ENCODE results near the gene RIPOR1. TPM values are rescaled to one million over a fixed set of nuclear protein-coding genes. Genes with fewer than 3 reads are reported as not detected.

Gene RIPOR1
- total RNA-seq, 4 donors from 2014 or later, result 34.8 to 60.2 (median 46.7) TPM

DNA sequence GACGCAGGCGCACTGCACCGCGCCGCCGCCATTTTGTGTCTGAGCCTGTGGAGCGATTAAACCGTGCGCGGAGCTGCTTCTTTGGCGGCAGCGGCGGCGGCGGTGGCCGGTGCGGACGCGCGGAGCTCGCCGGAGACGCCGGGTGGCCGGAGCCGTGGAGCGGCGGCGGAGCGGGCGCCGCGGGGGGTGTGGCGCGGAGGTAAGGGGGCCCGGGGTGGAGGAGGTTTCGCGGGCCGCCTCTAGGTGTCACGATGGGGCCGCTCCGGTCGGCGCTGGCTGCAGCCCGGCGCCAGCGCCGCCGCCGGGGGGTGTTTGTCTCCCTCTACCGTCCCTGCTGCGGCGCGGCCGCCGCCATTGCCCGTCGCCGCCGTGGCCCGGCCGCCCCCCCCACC, 33.9 kb downstream of the RIPOR1 start, which contains the start of gene CTCF:
TSS of gene CTCF (plus strand) at position 1 of the 392 bp plus-strand sequence. CDS start 48,307 bp downstream, outside the sequence.
- TF ChIP-seq, protein P1, sequence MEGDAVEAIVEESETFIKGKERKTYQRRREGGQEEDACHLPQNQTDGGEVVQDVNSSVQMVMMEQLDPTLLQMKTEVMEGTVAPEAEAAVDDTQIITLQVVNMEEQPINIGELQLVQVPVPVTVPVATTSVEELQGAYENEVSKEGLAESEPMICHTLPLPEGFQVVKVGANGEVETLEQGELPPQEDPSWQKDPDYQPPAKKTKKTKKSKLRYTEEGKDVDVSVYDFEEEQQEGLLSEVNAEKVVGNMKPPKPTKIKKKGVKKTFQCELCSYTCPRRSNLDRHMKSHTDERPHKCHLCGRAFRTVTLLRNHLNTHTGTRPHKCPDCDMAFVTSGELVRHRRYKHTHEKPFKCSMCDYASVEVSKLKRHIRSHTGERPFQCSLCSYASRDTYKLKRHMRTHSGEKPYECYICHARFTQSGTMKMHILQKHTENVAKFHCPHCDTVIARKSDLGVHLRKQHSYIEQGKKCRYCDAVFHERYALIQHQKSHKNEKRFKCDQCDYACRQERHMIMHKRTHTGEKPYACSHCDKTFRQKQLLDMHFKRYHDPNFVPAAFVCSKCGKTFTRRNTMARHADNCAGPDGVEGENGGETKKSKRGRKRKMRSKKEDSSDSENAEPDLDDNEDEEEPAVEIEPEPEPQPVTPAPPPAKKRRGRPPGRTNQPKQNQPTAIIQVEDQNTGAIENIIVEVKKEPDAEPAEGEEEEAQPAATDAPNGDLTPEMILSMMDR (IDR thresholded peaks at IDR 0.05; ENCODE audit: low read depth), result no peak

GRCh38 chr16:67562918-67563707, 34.5 kb downstream of the RIPOR1 start:
- TF ChIP-seq, protein P1 (IDR thresholded peaks at IDR 0.05; ENCODE audit: low read depth), result no peak

- TF ChIP-seq, protein P1 (IDR thresholded peaks at IDR 0.05; ENCODE audit: low read depth), result no peak
Measured at GRCh38 chr16:67563708-67564468, 35.3 kb downstream of the RIPOR1 start.

GRCh38 chr16:67565470-67566100, 37.0 kb downstream of the RIPOR1 start:
- TF ChIP-seq, protein P1 (IDR thresholded peaks at IDR 0.05; ENCODE audit: low read depth), result no peak

DNA sequence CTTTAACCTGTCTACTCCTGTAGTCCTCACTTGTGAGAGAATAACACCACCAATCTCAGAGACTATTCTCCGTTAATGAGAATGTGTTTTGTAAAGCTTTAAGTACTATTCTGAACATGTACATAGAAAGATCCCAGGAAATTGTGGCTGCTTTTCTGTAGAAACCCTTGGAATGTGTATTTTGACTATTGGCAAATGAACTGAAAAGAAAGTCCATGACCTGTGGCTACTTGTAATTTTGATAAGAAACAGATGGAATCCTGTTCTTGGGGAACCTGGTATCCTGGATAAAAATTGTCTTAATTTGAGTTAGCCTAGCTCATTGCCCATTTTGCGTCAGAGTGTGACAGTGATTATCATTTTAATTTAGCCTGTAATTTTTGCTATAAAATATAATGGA, 42.8 kb downstream of the RIPOR1 start:
- TF ChIP-seq, protein P1 (IDR thresholded peaks at IDR 0.05; ENCODE audit: low read depth), result no peak

DNA sequence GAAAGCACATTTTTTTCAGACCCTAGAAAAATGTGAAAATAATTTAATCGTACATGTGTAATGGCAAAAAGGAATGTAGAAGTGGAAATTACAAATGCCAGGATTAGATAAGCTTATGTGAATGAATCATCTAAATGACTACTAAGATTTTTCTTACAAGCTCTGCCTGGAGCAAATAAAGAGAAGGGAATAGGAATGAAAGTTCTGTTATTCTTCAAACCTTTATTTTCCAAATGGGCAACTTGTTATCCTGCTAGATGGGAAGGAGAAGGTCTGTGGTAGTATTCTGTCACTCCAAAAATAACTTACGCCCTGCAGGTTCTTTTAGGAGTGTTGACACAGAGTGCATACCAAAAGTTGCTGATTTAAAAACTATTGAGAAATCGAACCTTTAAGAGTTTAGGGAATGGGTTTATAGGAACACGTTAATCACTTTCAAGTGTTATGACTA, 43.4 kb downstream of the RIPOR1 start:
- TF ChIP-seq, protein P1 (IDR thresholded peaks at IDR 0.05; ENCODE audit: low read depth), result no peak

GRCh38 chr16:67579686-67580085, 51.1 kb downstream of the RIPOR1 start:
- TF ChIP-seq, protein P1 (IDR thresholded peaks at IDR 0.05; ENCODE audit: low read depth), result no peak

All from subcutaneous adipose tissue (tissue), 4 donors.